Cardiac septum (tissue), 1 donor: Measurements from ENCODE around the gene CD6. TPM values are rescaled to one million over a fixed set of nuclear protein-coding genes. Genes with fewer than 3 reads are reported as not detected.

Experiments used
- DNase-seq: peaks from one replicate; pipeline ENCODE4 v3.0.0-alpha.2; 2020; ENCODE audit warnings: low spot score
- intact Hi-C: fragments of 100-400 bp; cut with DNase I; formaldehyde crosslinking; loops from one replicate; pipeline ENCODE4 v1.14.0; 2022
- total RNA-seq: library from RNA; stranded (reverse); fragmentation: NEBNext Ultra II Directional; extraction: Animal tissue kit (Norgen Biotek cat#: 25700); gene quantifications from one replicate; pipeline ENCODE4 v1.2.1, GENCODE V29; 2021
- donor health status: DM: no; HTN: no; CAD: no.

The CD6 gene
- total RNA-seq, 1 donor from 2014 or later = 0.86 TPM

DNA sequence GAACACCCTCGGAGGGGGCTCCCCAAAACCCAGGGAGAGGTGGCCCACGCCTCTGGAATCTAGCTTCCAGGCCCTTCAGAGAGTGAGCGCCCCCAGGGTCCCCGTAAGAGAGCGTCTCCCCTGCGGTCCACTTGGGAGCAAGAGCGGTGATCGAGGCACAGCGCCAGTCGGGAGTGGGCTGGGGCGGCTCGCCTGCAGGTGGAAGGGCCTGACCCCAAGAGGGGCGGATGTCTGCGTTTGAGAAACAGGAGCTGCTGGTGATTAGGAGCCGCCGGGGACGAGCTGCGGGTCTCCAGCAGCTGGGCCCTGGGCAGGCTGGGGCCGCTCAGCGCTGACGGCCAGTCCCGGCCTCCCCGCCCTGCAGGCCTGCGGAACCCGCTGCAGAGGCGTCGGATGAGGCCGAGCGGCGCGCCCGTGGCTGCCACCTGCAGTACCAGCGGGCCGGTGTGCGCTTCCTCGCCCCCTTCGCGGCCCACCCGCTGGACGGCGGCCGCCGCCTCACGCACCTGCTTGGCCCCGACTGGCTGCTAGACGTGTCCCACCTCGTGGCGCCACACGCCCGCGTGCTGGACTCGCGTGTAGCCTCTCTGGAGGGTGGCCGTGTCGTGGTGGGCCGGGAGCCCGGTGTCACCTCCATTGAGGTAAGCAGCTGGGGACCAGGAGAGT is 37.2 kb upstream of the CD6 start:
- no peak for DNase-seq
- intact Hi-C loops = no loop called here

GRCh38 chr11:60934790-60935605 is 36.5 kb upstream of the CD6 start:
- intact Hi-C loops = no loop called here
- no peak for DNase-seq

GRCh38 chr11:60935676-60936442 is 35.6 kb upstream of the CD6 start:
- DNase-seq = no peak
- intact Hi-C loops = no loop called here

GRCh38 chr11:60936467-60937143 is 34.9 kb upstream of the CD6 start:
- DNase-seq = no peak
- intact Hi-C loops = no loop called here

- no peak for DNase-seq
- intact Hi-C loops = no loop called here
These were observed 34.3 kb upstream of the CD6 start for GRCh38 chr11:60937144-60937527.

DNA sequence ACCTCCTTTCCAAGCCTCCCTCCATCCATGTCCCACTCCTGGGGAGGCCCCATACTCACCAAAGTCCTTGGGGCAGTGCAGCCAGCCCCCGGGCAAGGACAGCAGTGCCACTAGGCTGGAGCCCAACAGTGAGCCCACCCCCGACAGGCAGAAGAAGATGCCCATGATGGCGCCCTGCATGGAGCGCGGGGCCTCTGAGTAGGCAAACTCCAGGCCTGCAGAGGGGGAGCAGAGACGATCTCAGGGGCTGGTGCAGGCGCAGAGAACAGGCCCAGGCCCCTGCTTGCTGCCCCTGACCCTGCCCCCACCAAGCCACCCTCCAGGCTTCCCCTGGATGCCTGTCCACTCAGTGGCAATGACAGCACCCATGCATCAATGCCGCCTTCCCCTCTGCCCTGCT is 33.7 kb upstream of the CD6 start:
- intact Hi-C loops = no loop called here
- no peak for DNase-seq

- no peak for DNase-seq
- intact Hi-C loops = no loop called here
These were observed 33.0 kb upstream of the CD6 start for GRCh38 chr11:60938500-60938899.

DNA sequence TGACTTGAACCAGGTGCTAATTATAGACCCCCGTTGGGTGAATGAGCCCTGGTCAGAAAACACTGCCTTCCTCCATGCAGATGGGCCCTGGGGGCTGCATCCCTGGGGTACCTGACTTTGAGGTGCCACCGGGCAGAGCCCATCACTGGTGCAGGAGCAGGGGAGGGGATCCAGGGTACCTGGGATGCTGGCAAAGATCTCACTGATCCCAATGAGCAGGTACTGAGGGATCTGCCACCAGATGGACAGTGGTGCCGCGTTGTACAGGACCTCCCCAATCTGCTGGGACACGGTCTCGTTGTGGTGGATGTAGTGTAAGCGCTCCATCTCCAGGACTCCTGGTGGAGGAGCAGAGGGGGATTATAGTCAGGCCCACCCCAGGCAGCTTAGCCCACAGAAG is 32.2 kb upstream of the CD6 start:
- DNase-seq = no peak
- intact Hi-C loops = no loop called here

- DNase-seq = no peak
- intact Hi-C loops = no loop called here
These were observed 31.6 kb upstream of the CD6 start for GRCh38 chr11:60939855-60940254.

DNA sequence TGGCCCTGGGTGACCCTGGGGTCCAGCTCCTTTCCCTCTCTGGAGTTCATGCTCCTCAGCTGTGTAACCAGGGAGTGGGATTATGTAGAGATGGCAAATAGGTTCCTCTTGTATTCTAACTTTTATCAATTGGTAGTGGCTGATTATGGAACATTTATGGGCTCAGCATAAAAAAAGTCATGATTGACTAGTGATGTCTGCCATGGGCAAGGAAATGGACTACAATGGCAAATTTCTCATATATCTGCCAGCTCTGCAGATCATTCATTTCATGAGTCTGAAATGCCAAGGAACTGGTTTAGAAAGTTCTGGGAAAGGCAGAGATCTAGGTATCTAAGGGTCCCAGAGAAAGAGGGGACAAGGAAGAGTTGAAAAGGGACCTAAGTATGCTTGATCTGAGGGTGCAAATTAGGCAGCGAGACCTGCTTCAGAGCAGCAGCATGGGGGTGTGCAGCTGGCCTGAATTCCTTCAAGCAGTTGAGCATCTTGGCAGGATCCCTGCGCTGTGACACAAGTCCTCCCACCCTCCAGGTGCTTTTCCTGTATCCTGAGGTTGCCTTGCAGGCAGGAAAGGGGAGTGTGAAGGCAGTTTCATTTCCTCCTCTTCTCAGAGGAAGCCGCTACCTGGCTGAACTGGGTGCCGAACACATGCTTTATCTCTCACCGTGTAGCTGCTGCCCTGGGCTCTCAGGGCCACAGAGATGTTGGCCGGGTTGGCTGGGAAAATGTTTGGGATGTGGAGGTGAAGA is 29.9 kb upstream of the CD6 start:
- no peak for DNase-seq
- intact Hi-C loops = no loop called here

- DNase-seq = no peak
- intact Hi-C loops = no loop called here
These were observed 29.3 kb upstream of the CD6 start for GRCh38 chr11:60942219-60942618.

- DNase-seq = no peak
These were observed 28.4 kb upstream of the CD6 start for GRCh38 chr11:60942970-60943565.

DNA sequence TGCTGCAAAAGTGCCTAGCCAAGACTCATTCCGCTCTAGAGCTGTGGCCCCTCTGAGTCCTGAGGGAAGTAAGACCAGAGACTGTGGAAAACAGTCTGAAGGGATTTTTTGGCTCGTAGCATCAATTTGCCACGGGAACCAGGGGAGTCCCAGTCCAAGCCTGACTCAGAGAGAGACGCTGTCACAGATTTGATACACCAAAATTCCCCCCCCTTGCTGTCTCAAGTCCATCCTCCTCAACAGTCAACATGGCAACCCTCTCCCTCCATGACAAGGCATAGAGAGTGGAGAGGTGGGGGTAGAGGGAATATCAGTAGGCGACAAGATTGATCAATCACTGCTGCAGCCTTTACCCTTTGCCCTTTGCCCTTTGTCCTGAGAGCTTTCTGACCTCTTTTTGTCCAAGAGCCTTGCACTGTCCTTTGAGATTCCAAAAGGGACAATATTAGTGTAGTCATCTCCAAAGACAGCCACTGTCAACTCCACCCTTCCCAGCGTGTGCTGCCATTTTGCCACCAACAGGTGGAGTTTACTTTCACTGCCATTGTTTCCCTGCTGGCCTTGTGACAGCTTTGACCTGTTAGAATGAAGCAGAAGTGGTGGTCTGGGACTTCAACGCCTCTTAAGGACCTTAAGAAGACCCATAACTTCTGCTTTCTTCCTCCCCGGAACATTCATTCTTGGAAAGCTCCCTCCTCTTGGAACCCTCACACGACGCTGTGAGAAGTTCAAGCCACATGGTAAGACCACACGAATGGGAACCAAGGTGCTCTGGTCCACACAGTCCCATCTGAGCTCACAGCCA is 26.8 kb upstream of the CD6 start:
- DNase-seq = no peak
- intact Hi-C loops = no loop called here

More at GRCh38 chr11:60942970-60943565, 28.4 kb upstream of the CD6 start:
- intact Hi-C loops = no loop called here

DNA sequence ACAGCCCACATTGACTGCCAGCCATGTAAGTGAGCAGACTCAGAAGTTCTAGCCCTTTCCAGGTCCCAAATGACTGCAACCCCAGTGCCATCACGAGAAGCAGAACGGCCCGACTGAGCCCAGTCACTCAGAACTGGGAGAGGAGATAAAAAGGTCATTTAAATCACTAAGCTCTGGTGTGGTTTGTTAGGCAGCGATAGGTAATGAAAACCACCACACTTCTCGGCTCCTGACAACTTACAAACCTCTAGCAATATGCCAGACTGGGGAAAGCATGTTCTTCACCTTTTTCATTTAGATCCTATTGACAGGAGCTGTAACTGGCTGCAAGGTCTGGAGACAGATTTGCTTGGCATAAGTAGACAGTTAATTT is 26.2 kb upstream of the CD6 start:
- peak; percentile 17 for DNase-seq
- intact Hi-C loops = no loop called here

GRCh38 chr11:60946601-60947264 is 24.7 kb upstream of the CD6 start:
- intact Hi-C loops = no loop called here
- DNase-seq = no peak

- DNase-seq = no peak
- intact Hi-C loops = no loop called here
These were observed 23.8 kb upstream of the CD6 start for GRCh38 chr11:60947700-60948099.

DNA sequence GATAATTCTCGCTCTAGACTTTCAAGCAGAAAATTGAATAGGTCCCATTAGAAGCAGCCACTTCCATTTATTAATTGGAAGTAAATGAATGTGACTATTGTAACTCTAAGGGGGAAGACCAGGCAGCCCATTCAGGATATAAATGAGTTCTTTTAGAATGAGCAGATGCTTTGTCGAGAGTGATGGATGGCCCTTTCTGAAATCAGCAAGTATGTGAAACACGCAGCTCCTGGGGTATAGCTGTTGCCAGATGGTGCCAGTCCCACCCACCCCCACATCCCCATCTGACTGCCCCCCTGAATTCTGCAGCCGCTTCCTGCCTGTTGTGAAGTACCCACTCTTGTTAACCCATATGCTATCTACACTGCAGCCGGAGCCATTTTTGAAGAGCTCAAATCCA is 23.2 kb upstream of the CD6 start:
- DNase-seq = no peak
- intact Hi-C loops = no loop called here

DNA sequence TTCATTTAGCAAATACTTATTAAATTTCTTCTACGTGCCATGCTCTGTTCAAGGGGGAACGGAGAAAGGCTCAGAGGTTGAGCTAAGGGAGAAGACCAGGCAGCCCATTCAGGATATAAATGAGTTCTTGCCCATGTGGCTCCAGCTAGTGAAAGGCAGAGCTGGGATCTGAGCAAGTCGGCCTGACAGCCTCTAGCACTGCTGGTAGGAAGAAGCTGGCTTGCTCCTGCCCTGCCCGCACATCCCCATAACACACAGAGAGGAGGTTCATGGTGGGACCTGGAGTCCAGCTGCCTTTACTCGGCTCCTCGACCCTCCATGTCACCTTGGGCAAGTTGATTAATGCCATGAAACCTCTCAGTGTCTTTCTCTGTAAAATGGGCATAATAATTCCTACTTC is 21.5 kb upstream of the CD6 start:
- intact Hi-C loops = no loop called here
- DNase-seq = no peak
